ENCODE data around the gene RASD1.
"Not testable (repeated sequence)": the region's sequence is repeated elsewhere in the genome, so short reads cannot be mapped to it uniquely, and the experiment has no call there.

RASD1 gene

GRCh38 chr17:17467720-17468119 is 28.5 kb downstream of the RASD1 start:
- DNase-seq = no peak
- Histone ChIP-seq H3K36me3 (replicated peaks; ENCODE audit: insufficient read depth, low read length) (no peaks in the 10 kb centered on the region), H2AFZ (ENCODE audit: low read length) (no peak overlapping the region), H3K9me2 (replicated peaks; ENCODE audit: insufficient read depth, low read length) (no peaks in the 10 kb centered on the region), H3K27ac (ENCODE audit: low read length) (no peak overlapping the region), H3K4me1 (ENCODE audit: low read length) (no peaks in the 10 kb centered on the region), H3K9me3 (replicated peaks; ENCODE audit: insufficient read depth, low read length) (no peaks in the 10 kb centered on the region), H3F3A (ENCODE audit: insufficient read depth, low read length) (no peaks in the 10 kb centered on the region), H3K9ac (ENCODE audit: low read length) (no peak overlapping the region), H3K27me3 (replicated peaks; ENCODE audit: insufficient read depth, low read length) (peaks cover 7% of the 10 kb centered on the region; the same call in 1 of the 2 replicates), H3K79me2 (ENCODE audit: low read length) (no peaks in the 10 kb centered on the region), H4K20me1 (ENCODE audit: insufficient read depth, low read length) (no peaks in the 10 kb centered on the region), H3K4me3 (ENCODE audit: low read length) (no peak overlapping the region), H3K4me2 (ENCODE audit: low read depth, low read length) (no peak overlapping the region)
- TF ChIP-seq CTCF (IDR thresholded peaks at IDR 0.05; ENCODE audit: low read length) = no peak
- TF ChIP-seq EZH2phosphoT487 (IDR thresholded peaks at IDR 0.05; ENCODE audit: low read length) = no peak
- no peak for TF ChIP-seq EZH2 (optimal IDR thresholded peaks at IDR 0.05; ENCODE audit: low read depth, low read length)

GRCh38 chr17:17467016-17467415 is 29.2 kb downstream of the RASD1 start:
- Histone ChIP-seq H3K79me2 (ENCODE audit: low read length) (no peaks in the 10 kb centered on the region), H3K36me3 (replicated peaks; ENCODE audit: insufficient read depth, low read length) (no peaks in the 10 kb centered on the region), H3K27ac (ENCODE audit: low read length) (no peak overlapping the region), H3K27me3 (replicated peaks; ENCODE audit: insufficient read depth, low read length) (peaks cover 7% of the 10 kb centered on the region; the same call in 1 of the 2 replicates), H3K9ac (ENCODE audit: low read length) (no peak overlapping the region), H3K4me3 (ENCODE audit: low read length) (no peak overlapping the region), H3K4me2 (ENCODE audit: low read depth, low read length) (no peak overlapping the region), H3F3A (ENCODE audit: insufficient read depth, low read length) (no peaks in the 10 kb centered on the region), H3K9me2 (replicated peaks; ENCODE audit: insufficient read depth, low read length) (no peaks in the 10 kb centered on the region), H3K4me1 (ENCODE audit: low read length) (no peaks in the 10 kb centered on the region), H2AFZ (ENCODE audit: low read length) (no peak overlapping the region), H4K20me1 (ENCODE audit: insufficient read depth, low read length) (no peaks in the 10 kb centered on the region), H3K9me3 (replicated peaks; ENCODE audit: insufficient read depth, low read length) (no peaks in the 10 kb centered on the region)
- no peak for DNase-seq
- TF ChIP-seq EZH2 (optimal IDR thresholded peaks at IDR 0.05; ENCODE audit: low read depth, low read length) = no peak

GRCh38 chr17:17466511-17466910 is 29.7 kb downstream of the RASD1 start:
- H3K4me3 ChIP-seq (ENCODE audit: low read length) = no peak overlapping the region
- no peaks in the 10 kb centered on the region for H3K79me2 ChIP-seq (ENCODE audit: low read length)
- H3K9me3 ChIP-seq (replicated peaks; ENCODE audit: insufficient read depth, low read length) = no peaks in the 10 kb centered on the region
- DNase-seq = no peak
- H3K4me2 ChIP-seq (ENCODE audit: low read depth, low read length) = no peak overlapping the region
- no peaks in the 10 kb centered on the region for H3F3A ChIP-seq (ENCODE audit: insufficient read depth, low read length)
- H3K36me3 ChIP-seq (replicated peaks; ENCODE audit: insufficient read depth, low read length) = no peaks in the 10 kb centered on the region
- no peak overlapping the region for H3K9ac ChIP-seq (ENCODE audit: low read length)
- no peak overlapping the region for H2AFZ ChIP-seq (ENCODE audit: low read length)
- H3K9me2 ChIP-seq (replicated peaks; ENCODE audit: insufficient read depth, low read length) = no peaks in the 10 kb centered on the region
- no peak overlapping the region for H3K27ac ChIP-seq (ENCODE audit: low read length)
- H3K27me3 ChIP-seq (replicated peaks; ENCODE audit: insufficient read depth, low read length) = peaks cover 7% of the 10 kb centered on the region; the same call in 1 of the 2 replicates
- no peaks in the 10 kb centered on the region for H3K4me1 ChIP-seq (ENCODE audit: low read length)
- no peaks in the 10 kb centered on the region for H4K20me1 ChIP-seq (ENCODE audit: insufficient read depth, low read length)
- TF ChIP-seq EZH2 (optimal IDR thresholded peaks at IDR 0.05; ENCODE audit: low read depth, low read length) = no peak
- TF ChIP-seq EZH2phosphoT487 (IDR thresholded peaks at IDR 0.05; ENCODE audit: low read length) = no peak
- no peak for TF ChIP-seq CTCF (IDR thresholded peaks at IDR 0.05; ENCODE audit: low read length)

GRCh38 chr17:17465878-17466277 is 30.3 kb downstream of the RASD1 start:
- H2AFZ ChIP-seq (ENCODE audit: low read length); H3K79me2 ChIP-seq (ENCODE audit: low read length); H3F3A ChIP-seq (ENCODE audit: insufficient read depth, low read length); H3K4me3 ChIP-seq (ENCODE audit: low read length); H3K27me3 ChIP-seq (replicated peaks; ENCODE audit: insufficient read depth, low read length); H3K9me3 ChIP-seq (replicated peaks; ENCODE audit: insufficient read depth, low read length); H4K20me1 ChIP-seq (ENCODE audit: insufficient read depth, low read length); H3K9me2 ChIP-seq (replicated peaks; ENCODE audit: insufficient read depth, low read length); H3K4me2 ChIP-seq (ENCODE audit: low read depth, low read length); H3K36me3 ChIP-seq (replicated peaks; ENCODE audit: insufficient read depth, low read length); DNase-seq; H3K27ac ChIP-seq (ENCODE audit: low read length); H3K4me1 ChIP-seq (ENCODE audit: low read length); H3K9ac ChIP-seq (ENCODE audit: low read length): not testable (repeated sequence)

All from MM.1S (cell line).